Fibroblast of peridontal ligament (primary cell): ENCODE measurements around the gene PGLYRP4.

ENCODE experiments used
- DNase-seq: peaks from one replicate; pipeline ENCODE4 v3.0.0-alpha.2; 2010; ENCODE audit errors: extremely low read depth

Gene PGLYRP4

GRCh38 chr1:153375511-153375910, 26.9 kb upstream of the PGLYRP4 start, which contains the start of gene S100A12:
S100A12 (minus strand) TSS chr1:153375621; CDS start chr1:153374592, 1,029 bp downstream.
- DNase-seq, result peak; percentile 83

DNA sequence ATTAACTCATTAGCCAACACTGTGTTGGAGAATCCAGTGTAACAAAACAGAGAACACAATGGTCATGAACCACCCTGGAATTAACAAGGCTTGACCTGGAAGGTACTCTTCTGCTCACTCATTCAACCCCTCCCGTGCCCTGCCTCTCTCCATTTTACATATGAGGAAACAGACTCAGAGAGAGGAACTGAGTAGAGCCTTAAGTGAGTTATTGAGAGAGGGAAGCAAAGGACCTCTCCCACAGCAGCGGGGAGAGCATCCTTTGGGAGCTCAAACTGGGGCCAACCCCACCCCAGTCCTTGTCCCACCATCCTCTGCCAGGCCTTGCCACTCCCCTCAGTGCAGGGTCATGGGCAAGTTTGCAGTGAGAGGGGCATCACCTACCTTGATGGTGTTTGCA, 25.4 kb upstream of the PGLYRP4 start:
- no peak for DNase-seq

GRCh38 chr1:153372571-153372970, 23.9 kb upstream of the PGLYRP4 start:
- no peak for DNase-seq

DNA sequence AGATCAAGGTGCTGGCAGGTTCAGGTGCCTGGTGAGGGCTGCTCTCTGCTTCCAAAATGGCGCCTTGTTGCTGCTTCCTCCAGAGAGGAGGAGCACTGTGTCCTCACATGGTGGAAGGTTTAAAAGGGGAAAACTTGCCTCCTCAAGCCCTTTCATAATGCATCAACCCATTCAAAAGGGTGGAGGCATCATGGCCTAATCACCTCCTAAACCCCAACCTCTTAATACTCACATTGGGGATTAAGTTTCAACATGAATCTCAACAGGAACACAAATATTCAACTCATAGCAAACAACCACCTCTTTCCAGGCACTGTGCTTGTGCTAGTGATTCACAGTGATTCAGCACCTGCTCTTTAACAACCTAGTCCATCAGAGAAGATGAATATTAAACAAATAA, 22.6 kb upstream of the PGLYRP4 start:
- DNase-seq, result no peak

DNA sequence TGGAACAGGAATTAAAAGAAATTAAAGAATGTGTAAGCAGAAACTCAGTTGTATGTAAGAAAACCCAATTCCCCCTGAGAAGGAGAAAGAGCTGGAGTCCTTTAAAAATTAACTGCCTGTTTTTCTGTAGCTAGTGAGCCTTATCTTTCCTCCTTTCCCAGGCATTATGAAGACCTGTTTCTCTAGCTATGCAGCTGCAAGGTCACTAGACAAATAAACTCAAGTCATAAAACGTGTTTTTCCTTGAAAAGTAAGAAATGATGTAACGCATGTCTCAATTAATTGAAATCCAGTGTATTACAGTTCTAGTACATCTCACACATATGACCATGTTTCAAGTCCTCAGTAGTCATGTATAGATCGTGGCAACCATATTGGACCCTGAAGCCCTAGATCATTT, 21.5 kb upstream of the PGLYRP4 start:
- no peak for DNase-seq

- DNase-seq, result no peak
Observed at GRCh38 chr1:153368495-153368894, 19.9 kb upstream of the PGLYRP4 start.

GRCh38 chr1:153367090-153367489, 18.4 kb upstream of the PGLYRP4 start:
- DNase-seq, result no peak

GRCh38 chr1:153366261-153366660, 17.6 kb upstream of the PGLYRP4 start:
- DNase-seq, result no peak

DNA sequence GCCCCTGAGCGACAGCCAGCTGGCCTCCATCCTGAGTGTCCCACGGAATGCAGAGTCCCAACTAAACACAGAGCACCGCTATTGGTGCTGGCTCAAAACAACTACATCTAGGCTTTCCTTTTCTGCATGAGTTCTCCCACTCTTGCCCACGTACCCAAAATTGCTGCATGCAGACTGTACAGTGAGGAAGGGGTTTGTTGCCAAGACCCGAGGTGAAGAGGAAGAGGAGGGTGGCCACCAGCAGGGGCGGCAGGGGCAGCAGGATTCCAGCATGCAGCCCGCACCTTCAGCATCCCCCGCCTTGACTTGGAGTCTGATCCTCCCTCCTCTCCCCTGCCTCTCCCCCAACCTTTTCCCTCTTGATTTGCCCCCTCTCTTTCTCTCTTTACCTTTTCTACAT, 17.1 kb upstream of the PGLYRP4 start:
- DNase-seq, result no peak

GRCh38 chr1:153364766-153365666, 16.4 kb upstream of the PGLYRP4 start:
- DNase-seq, result no peak

- DNase-seq, result no peak
Observed at GRCh38 chr1:153364156-153364555, 15.5 kb upstream of the PGLYRP4 start.

- DNase-seq, result no peak
Observed at GRCh38 chr1:153363641-153364040, 15.0 kb upstream of the PGLYRP4 start.

- no peak for DNase-seq
Observed at GRCh38 chr1:153362187-153362775, 13.6 kb upstream of the PGLYRP4 start.

DNA sequence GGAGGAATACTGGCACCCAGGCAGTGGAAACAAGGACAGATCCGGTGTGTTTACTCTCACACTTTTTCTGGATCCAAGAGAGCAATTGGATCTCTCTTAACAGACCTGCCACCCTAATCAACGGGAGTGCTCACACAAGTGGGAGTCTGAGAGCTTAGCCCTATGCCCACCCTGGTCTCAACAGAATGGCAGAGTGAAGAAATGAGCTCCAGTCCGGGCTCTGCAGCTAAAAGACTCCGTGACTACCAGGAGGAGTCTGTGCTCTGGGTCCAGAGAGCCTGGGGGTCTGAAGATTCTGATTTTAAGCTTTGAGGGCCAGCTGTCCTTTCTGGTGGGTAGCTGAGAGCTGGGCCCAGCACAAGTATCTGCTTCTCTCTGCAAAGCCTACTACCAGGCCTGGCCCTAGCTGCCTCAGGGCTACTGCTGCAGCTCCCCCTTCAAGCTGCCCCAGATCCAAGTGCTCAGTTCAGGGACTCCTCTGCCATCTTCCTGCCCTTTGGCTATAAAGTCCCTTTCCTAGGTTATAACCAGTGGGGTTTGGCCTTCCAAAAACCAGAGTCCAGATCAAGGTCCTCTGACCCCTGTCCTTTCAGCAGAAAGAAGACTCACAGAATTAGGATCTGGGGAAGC, 13.0 kb upstream of the PGLYRP4 start:
- DNase-seq, result no peak

DNA sequence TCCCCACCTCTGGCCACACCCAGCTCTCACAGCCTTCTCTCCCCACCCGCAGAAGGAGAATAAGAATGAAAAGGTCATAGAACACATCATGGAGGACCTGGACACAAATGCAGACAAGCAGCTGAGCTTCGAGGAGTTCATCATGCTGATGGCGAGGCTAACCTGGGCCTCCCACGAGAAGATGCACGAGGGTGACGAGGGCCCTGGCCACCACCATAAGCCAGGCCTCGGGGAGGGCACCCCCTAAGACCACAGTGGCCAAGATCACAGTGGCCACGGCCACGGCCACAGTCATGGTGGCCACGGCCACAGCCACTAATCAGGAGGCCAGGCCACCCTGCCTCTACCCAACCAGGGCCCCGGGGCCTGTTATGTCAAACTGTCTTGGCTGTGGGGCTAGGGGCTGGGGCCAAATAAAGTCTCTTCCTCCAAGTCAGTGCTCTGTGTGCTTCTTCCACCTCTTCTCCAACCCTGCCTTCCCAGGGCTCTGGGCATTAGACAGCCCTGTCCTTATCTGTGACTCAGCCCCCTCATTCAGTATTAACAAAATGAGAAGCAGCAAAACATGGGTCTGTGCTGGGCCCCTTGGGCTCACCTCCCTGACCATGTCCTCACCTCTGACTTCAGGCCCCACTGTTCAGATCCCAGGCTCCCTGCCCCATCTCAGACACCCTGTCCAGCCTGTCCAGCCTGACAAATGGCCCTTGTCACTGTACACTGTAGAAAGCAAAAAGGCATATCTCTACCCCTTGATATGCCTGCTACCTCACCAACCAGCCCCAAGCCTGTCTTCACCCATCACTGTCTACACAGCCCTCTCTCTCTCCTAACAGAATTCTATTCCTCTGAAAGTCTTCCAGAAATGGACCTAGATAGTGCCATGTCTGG, 12.2 kb upstream of the PGLYRP4 start:
- DNase-seq, result no peak

- DNase-seq, result no peak
Observed at GRCh38 chr1:153360190-153360589, 11.5 kb upstream of the PGLYRP4 start.

DNA sequence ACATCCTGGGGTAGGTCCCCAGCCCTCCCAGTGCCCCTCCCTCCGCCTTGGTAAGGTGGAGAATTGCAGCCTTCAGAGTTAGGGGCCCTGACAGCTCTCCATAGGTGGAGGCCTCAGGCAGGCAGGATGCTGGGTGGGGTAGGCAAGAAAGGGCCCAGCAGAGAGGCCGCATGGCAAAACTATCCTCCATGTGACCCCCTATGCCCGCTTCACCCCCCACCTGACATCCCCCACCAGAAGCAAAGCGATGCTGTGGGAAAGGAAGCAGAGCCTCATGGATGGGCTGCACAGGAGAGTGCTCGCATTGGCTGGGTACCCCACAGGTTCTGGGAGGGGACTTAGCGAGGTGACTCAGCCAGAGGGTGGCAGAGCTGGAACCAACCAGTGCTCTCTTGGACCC, 10.6 kb upstream of the PGLYRP4 start:
- DNase-seq, result no peak

GRCh38 chr1:153358691-153358975, 10.0 kb upstream of the PGLYRP4 start:
- DNase-seq, result no peak

GRCh38 chr1:153357853-153358690, 9.4 kb upstream of the PGLYRP4 start, which contains the start of gene S100A9:
S100A9 (plus strand) TSS chr1:153357854; CDS start chr1:153358284, 430 bp downstream.
- DNase-seq, result no peak

DNA sequence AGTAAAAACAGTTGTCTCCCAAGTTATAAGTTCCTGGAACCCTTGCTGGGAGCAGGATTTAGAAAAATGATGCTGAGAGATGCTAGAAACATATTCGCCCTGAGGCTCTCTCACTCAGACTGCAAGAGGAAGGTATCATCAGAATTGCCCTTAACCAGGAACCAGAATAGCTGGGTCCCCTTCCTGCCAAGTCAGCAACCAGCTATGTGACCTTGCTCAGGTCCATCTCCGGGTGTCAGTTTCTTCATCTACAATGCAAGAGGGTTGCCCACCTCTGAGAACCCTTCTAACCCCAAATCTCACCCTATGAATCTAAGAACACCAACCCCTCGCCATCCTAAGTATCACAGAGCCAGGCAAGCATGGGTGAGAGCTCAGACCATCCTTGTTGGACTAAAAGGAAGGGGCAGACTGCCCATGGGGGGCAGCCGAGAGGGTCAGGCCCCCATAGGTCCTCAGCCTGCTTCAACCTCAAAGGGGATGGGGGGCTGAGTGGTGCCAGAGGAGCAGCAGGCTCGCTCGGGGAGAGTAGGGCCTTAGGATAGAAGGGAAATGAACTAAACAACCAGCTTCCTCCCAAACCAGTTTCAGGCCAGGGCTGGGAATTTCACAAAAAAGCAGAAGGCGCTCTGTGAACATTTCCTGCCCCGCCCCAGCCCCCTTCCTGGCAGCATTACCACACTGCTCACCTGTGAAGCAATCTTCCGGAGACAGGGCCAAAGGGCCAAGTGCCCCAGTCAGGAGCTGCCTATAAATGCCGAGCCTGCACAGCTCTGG, 8.6 kb upstream of the PGLYRP4 start:
- no peak for DNase-seq
